Endothelial cell of umbilical vein (primary cell): ENCODE results near the gene CFAP107. TPM values are rescaled to one million over a fixed set of nuclear protein-coding genes. Genes with fewer than 3 reads are reported as not detected.

Source experiments
- BruUV-seq: library from RNA; stranded (reverse); fragments of 400-500 nt; replicated peaks from 2 replicates; lab custom pipeline; 2021; lab: Mats Ljungman, UMichigan
- CTCF ChIA-PET: fragments of 300-600, 350-600 bp; sonication (Branson Sonifier 250); formaldehyde crosslinking; loops from one replicate; lab custom pipeline; 2021; ENCODE audit warnings: antibody characterized with exemption, inconsistent platforms; lab: Charles Lee
- POLR2A ChIA-PET: fragments of 300-600, 350-600 bp; sonication (Branson Sonifier 250); formaldehyde crosslinking; loops from one replicate; lab custom pipeline; 2021; ENCODE audit warnings: antibody characterized with exemption, inconsistent platforms; lab: Charles Lee
- DNase-seq: peaks from one replicate; pipeline ENCODE4 v3.0.0-alpha.2; 2011; ENCODE audit warnings: low read depth, low spot score
- FAIRE-seq: peaks from 2 replicates; lab custom pipeline; 2011; peaks lifted over from hg19 to GRCh38; lab: Jason Lieb, UNC
- H2AFZ ChIP-seq: 2 replicates; pipeline ENCODE4 v1.6.0; 2012; ENCODE audit warnings: low read depth, low read length, control low read depth, inconsistent platforms
- H3K27ac ChIP-seq: 2 replicates; pipeline ENCODE4 v1.5.1; 2011; ENCODE audit warnings: low read depth, mild to moderate bottlenecking, control low read depth, low read length, moderate library complexity; ENCODE audit not compliant: insufficient read depth
- H3K27me3 ChIP-seq, 2 experiments: 2 replicates each; pipeline versions ENCODE4 v1.6.0 to v1.6.1; 2011; ENCODE audit warnings: low read length in 2 of 2, mixed read lengths in 1 of 2; ENCODE audit not compliant: control insufficient read depth in 2 of 2, insufficient read depth in 2 of 2
- H3K36me3 ChIP-seq, 2 experiments: 2 replicates in 1 of 2; 3 replicates in 1 of 2; pipeline ENCODE4 v1.5.1; 2011; ENCODE audit warnings: low read length in 2 of 2, mild to moderate bottlenecking in 1 of 2, moderate library complexity in 1 of 2; ENCODE audit not compliant: control insufficient read depth in 2 of 2, insufficient read depth in 2 of 2; ENCODE audit errors: extremely low read depth in 1 of 2
- H3K4me1 ChIP-seq: 3 replicates; pipeline ENCODE4 v1.5.1; 2011; ENCODE audit warnings: mild to moderate bottlenecking, low read length; ENCODE audit not compliant: control insufficient read depth, insufficient read depth; ENCODE audit errors: extremely low read depth
- H3K4me2 ChIP-seq: 2 replicates; pipeline ENCODE4 v1.6.1; 2011; ENCODE audit warnings: low read length, control low read depth, mixed read lengths; ENCODE audit not compliant: insufficient read depth
- H3K4me3 ChIP-seq, 3 experiments: fragments of 200-600 bp in 1 of 3; sonication (generic), shearing (Covaris generic) in 1 of 3; replicated peaks in 1 of 3; 2 replicates each; pipeline ENCODE4 v1.5.1; 2011 to 2016; ENCODE audit warnings: control low read depth in 3 of 3, low read length in 3 of 3, mild to moderate bottlenecking in 2 of 3, inconsistent platforms in 1 of 3, low read depth in 1 of 3, moderate library complexity in 1 of 3; ENCODE audit not compliant: insufficient read depth in 1 of 3
- H3K79me2 ChIP-seq: 2 replicates; pipeline ENCODE4 v1.6.0; 2012; ENCODE audit warnings: low read length, inconsistent platforms; ENCODE audit not compliant: control insufficient read depth, insufficient read depth
- H3K9ac ChIP-seq: replicated peaks from 2 replicates; pipeline ENCODE3; 2011; ENCODE audit warnings: low read length, control low read depth; ENCODE audit not compliant: insufficient read depth; ENCODE audit errors: extremely low read depth
- H3K9me1 ChIP-seq: replicated peaks from 3 replicates; pipeline ENCODE4 v1.6.0; 2011; ENCODE audit warnings: mild to moderate bottlenecking, low read length; ENCODE audit not compliant: control insufficient read depth, insufficient read depth; ENCODE audit errors: extremely low read depth
- H3K9me3 ChIP-seq: replicated peaks from 2 replicates; pipeline ENCODE4 v1.5.1; 2012; ENCODE audit warnings: low read length, inconsistent platforms; ENCODE audit not compliant: control insufficient read depth, insufficient read depth
- H4K20me1 ChIP-seq: replicated peaks from 2 replicates; pipeline ENCODE3; 2011; ENCODE audit warnings: mild to moderate bottlenecking, low read length; ENCODE audit not compliant: control insufficient read depth, insufficient read depth; ENCODE audit errors: extremely low read depth
- EZH2 ChIP-seq: IDR thresholded peaks from 2 replicates; pipeline ENCODE4 v1.6.1; 2012; ENCODE audit warnings: borderline replicate concordance, low read depth, mild to moderate bottlenecking, moderate library complexity, low read length, inconsistent platforms; ENCODE audit not compliant: severe bottlenecking
- FOS ChIP-seq: IDR thresholded peaks from 2 replicates; pipeline ENCODE4 v1.6.1; 2011; ENCODE audit warnings: mild to moderate bottlenecking, low read length, moderate library complexity, borderline replicate concordance; ENCODE audit not compliant: insufficient read depth
- GATA2 ChIP-seq: IDR thresholded peaks from 2 replicates; pipeline ENCODE4 v1.7.0; 2011; ENCODE audit warnings: low read depth, mild to moderate bottlenecking, moderate library complexity, mixed read lengths, low read length; ENCODE audit not compliant: insufficient read length, insufficient read depth
- JUN ChIP-seq: IDR thresholded peaks from 2 replicates; pipeline ENCODE4 v1.6.1; 2011; ENCODE audit warnings: borderline replicate concordance, low read depth; ENCODE audit not compliant: insufficient read length, insufficient read depth
- MYC ChIP-seq: IDR thresholded peaks from one replicate; pipeline ENCODE4 v1.6.1; 2011; ENCODE audit warnings: mild to moderate bottlenecking, low read depth, low read length
- POLR2A ChIP-seq: IDR thresholded peaks from 2 replicates; pipeline ENCODE4 v1.6.1; 2012; ENCODE audit warnings: low read depth, mild to moderate bottlenecking, control low read depth, low read length
- POLR2AphosphoS5 ChIP-seq: IDR thresholded peaks from 2 replicates; pipeline ENCODE4 v1.6.1; 2012; ENCODE audit warnings: low read depth, mild to moderate bottlenecking, control low read depth, low read length, moderate library complexity; ENCODE audit not compliant: insufficient read depth
- dilution Hi-C: fragments of 300-500 bp; cut with MboI; formaldehyde crosslinking; loops from one replicate; pipeline ENCODE4 v1.15.0; 2019; ENCODE audit warnings: low sequenced_read_pairs; ENCODE audit not compliant: extremely low pct_ligation_motif_present
- intact Hi-C: fragments of 100-400 bp; cut with micrococcal nuclease; formaldehyde crosslinking; loops from one replicate; pipeline ENCODE4 v1.10.0; 2022
- polyA plus RNA-seq, 4 experiments: library from polyadenylated mRNA; depleted of rRNA in 3 of 4; stranded (reverse) in 3 of 4; unstranded in 1 of 4; fragments of >200 nt; gene quantifications; 2 replicates each; pipeline versions ENCODE4 v1.2.1 to v1.2.3, GENCODE V29; 2011 to 2012; ENCODE audit warnings: missing spikeins in 1 of 4
- total RNA-seq: library from RNA; stranded (reverse); gene quantifications from 2 replicates; pipeline ENCODE4 v1.2.3, GENCODE V29; 2021
- TF ChIP-seq, protein P1 (sequence below), 2 donors: IDR thresholded peaks; 1 replicate in 1 of 2; 2 replicates in 1 of 2; pipeline ENCODE4 v1.5.1; 2011; ENCODE audit warnings: low read length in 2 of 2, mild to moderate bottlenecking in 2 of 2, moderate library complexity in 2 of 2, control low read depth in 1 of 2, inconsistent platforms in 1 of 2, low read depth in 1 of 2; ENCODE audit not compliant: insufficient read depth in 1 of 2; ENCODE audit errors: extremely low read depth in 1 of 2
- TF ChIP-seq, protein P2 (sequence below): IDR thresholded peaks from 2 replicates; pipeline ENCODE4 v1.6.1; 2011; ENCODE audit not compliant: insufficient read depth, insufficient read length

The CFAP107 gene
- total and polyA plus RNA-seq, 2 donors (not counting 3 experiments of a cell fraction or from before 2014, with no cell fraction given) = not detected

DNA sequence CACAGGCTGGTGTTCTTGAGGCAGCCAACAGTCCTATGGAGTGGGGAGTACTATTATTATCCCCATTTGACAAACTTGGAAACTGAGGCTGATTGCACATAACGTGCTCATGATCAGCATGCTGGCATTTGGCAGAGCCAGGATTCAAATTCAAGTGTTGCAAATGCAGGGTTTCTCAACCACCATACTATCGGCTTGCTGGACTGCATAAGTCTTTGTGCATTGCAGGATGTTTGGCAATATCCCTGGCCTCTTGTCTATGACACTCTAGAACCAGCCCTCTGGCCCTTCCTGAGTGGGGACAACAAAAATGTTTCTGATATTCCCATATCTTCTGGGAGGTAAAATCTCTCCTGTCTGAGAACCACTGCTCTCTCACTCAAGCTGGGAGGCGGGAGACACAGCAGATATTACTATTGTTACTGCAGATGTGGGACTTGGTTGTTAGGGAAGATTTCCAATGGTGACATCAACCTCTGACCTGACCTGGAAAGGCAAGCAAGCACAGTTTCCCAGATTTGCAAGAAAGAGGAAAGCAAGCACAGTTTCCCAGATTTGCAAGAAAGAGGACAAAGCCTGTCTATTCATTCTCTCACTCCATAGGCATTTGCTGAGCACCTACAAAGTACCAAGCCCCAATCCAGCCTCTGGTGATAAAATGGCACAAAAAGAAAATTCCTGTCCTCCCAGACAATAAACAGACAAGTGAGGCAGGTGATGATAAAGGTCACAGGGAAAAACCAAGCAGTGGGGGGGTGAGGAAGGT, 31.1 kb upstream of the CFAP107 start:
- H4K20me1 ChIP-seq = no peaks in the 10 kb centered on the region
- no peak for DNase-seq
- H3K9ac ChIP-seq = no peak overlapping the region
- no peak overlapping the region for H3K4me2 ChIP-seq
- H3K9me1 ChIP-seq = no peaks in the 10 kb centered on the region
- H3K4me3 ChIP-seq = no peak overlapping the region
- no peak overlapping the region for H3K27ac ChIP-seq
- H3K27me3 ChIP-seq = no peaks in the 10 kb centered on the region
- H3K9me3 ChIP-seq = no peaks in the 10 kb centered on the region
- CTCF ChIA-PET = no interaction called here
- intact Hi-C loops = no loop called here
- TF ChIP-seq POLR2A (no peak), MYC (no peak), POLR2AphosphoS5 (no peak), GATA2 (no peak), EZH2 (no peak), FOS (no peak), JUN (no peak)
- TF ChIP-seq, protein P1, sequence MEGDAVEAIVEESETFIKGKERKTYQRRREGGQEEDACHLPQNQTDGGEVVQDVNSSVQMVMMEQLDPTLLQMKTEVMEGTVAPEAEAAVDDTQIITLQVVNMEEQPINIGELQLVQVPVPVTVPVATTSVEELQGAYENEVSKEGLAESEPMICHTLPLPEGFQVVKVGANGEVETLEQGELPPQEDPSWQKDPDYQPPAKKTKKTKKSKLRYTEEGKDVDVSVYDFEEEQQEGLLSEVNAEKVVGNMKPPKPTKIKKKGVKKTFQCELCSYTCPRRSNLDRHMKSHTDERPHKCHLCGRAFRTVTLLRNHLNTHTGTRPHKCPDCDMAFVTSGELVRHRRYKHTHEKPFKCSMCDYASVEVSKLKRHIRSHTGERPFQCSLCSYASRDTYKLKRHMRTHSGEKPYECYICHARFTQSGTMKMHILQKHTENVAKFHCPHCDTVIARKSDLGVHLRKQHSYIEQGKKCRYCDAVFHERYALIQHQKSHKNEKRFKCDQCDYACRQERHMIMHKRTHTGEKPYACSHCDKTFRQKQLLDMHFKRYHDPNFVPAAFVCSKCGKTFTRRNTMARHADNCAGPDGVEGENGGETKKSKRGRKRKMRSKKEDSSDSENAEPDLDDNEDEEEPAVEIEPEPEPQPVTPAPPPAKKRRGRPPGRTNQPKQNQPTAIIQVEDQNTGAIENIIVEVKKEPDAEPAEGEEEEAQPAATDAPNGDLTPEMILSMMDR (IDR thresholded peaks at IDR 0.05; ENCODE audit: extremely low read depth in 1 of 2, insufficient read depth in 1 of 2, low read depth in 1 of 2, low read length in 2 of 2) = no peak
- TF ChIP-seq, protein P2, sequence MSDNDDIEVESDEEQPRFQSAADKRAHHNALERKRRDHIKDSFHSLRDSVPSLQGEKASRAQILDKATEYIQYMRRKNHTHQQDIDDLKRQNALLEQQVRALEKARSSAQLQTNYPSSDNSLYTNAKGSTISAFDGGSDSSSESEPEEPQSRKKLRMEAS = no peak
- H3K79me2 ChIP-seq = no peaks in the 10 kb centered on the region
- POLR2A ChIA-PET = no interaction called here
- no TSS peak for BruUV-seq
- no peaks in the 10 kb centered on the region for H3K36me3 ChIP-seq
- H2AFZ ChIP-seq = no peak overlapping the region
- dilution Hi-C loops = no loop called here
- FAIRE-seq = no peak
- no peaks in the 10 kb centered on the region for H3K4me1 ChIP-seq
